Right lobe of liver (tissue), 6 donors: ENCODE results near the gene SFSWAP. TPM values are rescaled to one million over a fixed set of nuclear protein-coding genes. Genes with fewer than 3 reads are reported as not detected.
"Not testable (repeated sequence)": the region's sequence is repeated elsewhere in the genome, so short reads cannot be mapped to it uniquely, and the experiment has no call there.

Experiments
- ATAC-seq, 4 donors: fragments of 200-7000 bp; cut with Tn5 transposase; one replicate each; pipeline ENCODE4 v1.9.1; 2020; ENCODE audit warnings: mild to moderate bottlenecking in 4 of 4, moderate library complexity in 4 of 4
- DNase-seq, 3 donors: peaks; one replicate each; pipeline ENCODE4 v3.0.0-alpha.2; 2020
- H3K27ac ChIP-seq, 3 donors: fragments of 200-600 bp; one replicate each; pipeline ENCODE4 v1.8.0; 2022
- H3K27me3 ChIP-seq, 2 donors: fragments of 200-600 bp; one replicate each; pipeline ENCODE4 v1.8.0; 2022
- H3K36me3 ChIP-seq, 4 donors: fragments of 200-600 bp; sonication (generic) in 1 of 4; one replicate each; pipeline versions ENCODE4 v1.5.1 to v1.8.0; 2017 to 2022; ENCODE audit warnings: control low read depth in 1 of 4
- H3K4me1 ChIP-seq, 4 donors: fragments of 200-600 bp; sonication (generic) in 1 of 4; one replicate each; pipeline versions ENCODE4 v1.5.1 to v1.8.0; 2017 to 2022; ENCODE audit warnings: control low read depth in 1 of 4
- H3K4me3 ChIP-seq, 3 donors: fragments of 200-600 bp; one replicate each; pipeline ENCODE4 v1.8.0; 2022
- H3K9me3 ChIP-seq, 4 donors: fragments of 200-600 bp; sonication (generic) in 1 of 4; one replicate each; pipeline versions ENCODE4 v1.5.1 to v1.8.0; 2017 to 2022; ENCODE audit warnings: control low read depth in 1 of 4
- CTCF ChIP-seq, 4 donors: fragments of 200-600 bp in 3 of 4; fragments of 450-650 bp in 1 of 4; IDR thresholded peaks; one replicate each; pipeline versions ENCODE4 v1.5.1 to v1.8.0; 2016 to 2022; ENCODE audit warnings: antibody characterized with exemption in 4 of 4, mild to moderate bottlenecking in 2 of 4
- POLR2A ChIP-seq: fragments of 450-650 bp; IDR thresholded peaks from one replicate; pipeline ENCODE4 v1.6.1; 2017; ENCODE audit warnings: antibody characterized with exemption, mild to moderate bottlenecking
- WGBS: methylation state at CpG from one replicate; pipeline ENCODE4 v1.1.6; 2018; ENCODE audit warnings: low coverage, low lambda C conversion rate; ENCODE audit not compliant: insufficient coverage; ENCODE audit errors: missing lambda C conversion rate; 5-methylcytosine and 5-hydroxymethylcytosine counted together
- intact Hi-C, 2 donors: fragments of 100-400 bp; cut with DNase I; formaldehyde crosslinking; loops; one replicate each; pipeline versions ENCODE4 v1.11.2 to v1.14.1; 2022
- total RNA-seq, 6 experiments: library from RNA; depleted of rRNA in 2 of 6; stranded (reverse); fragments of >200 nt in 2 of 6; fragmentation: NEBNext Ultra II Directional in 3 of 6; extraction: Animal tissue kit (Norgen Biotek cat#: 25700) in 3 of 6; gene quantifications; one replicate each; pipeline versions ENCODE4 v1.1.0 to v1.2.4, GENCODE V29; 2016 to 2023
- donor health status: DM: no; HTN: yes; CAD: no.
- donor health status: DM: no; HTN: no; CAD: no.
- donor health status: DM: no; HTN: no; CAD: no.
- donor health status: DM: no; HTN: yes; CAD: no.
- donor health status: DM: no; HTN: yes; CAD: no.

SFSWAP gene
- total RNA-seq, 6 experiments from 2014 or later: 9.8 to 20.2 (median 13.1) TPM

GRCh38 chr12:131673888-131674257, 37.0 kb upstream of the SFSWAP start:
- no peaks in the 10 kb centered on the region for H3K27me3 ChIP-seq
- TF ChIP-seq POLR2A (no peak), CTCF (IDR thresholded peaks at IDR 0.05) (no peak)
- H3K27ac ChIP-seq: no peak overlapping the region
- H3K4me3 ChIP-seq: no peak overlapping the region
- WGBS: 44% methylated on average over 6 of the region's 7 CpGs
- no peak for ATAC-seq
- no peaks in the 10 kb centered on the region for H3K4me1 ChIP-seq
- no peak for DNase-seq
- no peaks in the 10 kb centered on the region for H3K9me3 ChIP-seq
- H3K36me3 ChIP-seq: no peaks in the 10 kb centered on the region
- intact Hi-C loops: no loop called here

GRCh38 chr12:131674373-131674772, 36.5 kb upstream of the SFSWAP start:
- no peaks in the 10 kb centered on the region for H3K36me3 ChIP-seq
- H3K4me1 ChIP-seq: no peaks in the 10 kb centered on the region
- no peaks in the 10 kb centered on the region for H3K9me3 ChIP-seq
- TF ChIP-seq POLR2A: no peak
- no peak for TF ChIP-seq CTCF (IDR thresholded peaks at IDR 0.05)
- intact Hi-C loops: no loop called here
- no peak overlapping the region for H3K27ac ChIP-seq
- H3K4me3 ChIP-seq: no peak overlapping the region
- H3K27me3 ChIP-seq: no peaks in the 10 kb centered on the region
- 52% methylated on average over 5 of the region's 6 CpGs for WGBS
- ATAC-seq: no peak
- DNase-seq: no peak

GRCh38 chr12:131675126-131676080, 35.5 kb upstream of the SFSWAP start:
- no peak for DNase-seq
- no peaks in the 10 kb centered on the region for H3K27me3 ChIP-seq
- H3K36me3 ChIP-seq: no peaks in the 10 kb centered on the region
- no peak for ATAC-seq
- TF ChIP-seq POLR2A (no peak), CTCF (IDR thresholded peaks at IDR 0.05) (no peak)
- no peak overlapping the region for H3K4me3 ChIP-seq
- intact Hi-C loops: no loop called here
- no peaks in the 10 kb centered on the region for H3K9me3 ChIP-seq
- no peak overlapping the region for H3K27ac ChIP-seq
- no peaks in the 10 kb centered on the region for H3K4me1 ChIP-seq
- WGBS: 49% methylated on average over 5 of the region's 21 CpGs

GRCh38 chr12:131676544-131676943, 34.3 kb upstream of the SFSWAP start:
- Histone ChIP-seq H3K36me3 (no peaks in the 10 kb centered on the region), H3K9me3 (no peaks in the 10 kb centered on the region), H3K27ac (no peak overlapping the region), H3K4me1 (no peaks in the 10 kb centered on the region), H3K4me3 (no peak overlapping the region), H3K27me3 (no peaks in the 10 kb centered on the region)
- TF ChIP-seq POLR2A (no peak), CTCF (IDR thresholded peaks at IDR 0.05) (no peak)
- DNase-seq: no peak
- intact Hi-C loops: no loop called here
- 82% methylated on average over 5 of the region's 7 CpGs for WGBS
- ATAC-seq: no peak

GRCh38 chr12:131677067-131677466, 33.8 kb upstream of the SFSWAP start:
- WGBS: 40% methylated on average over 1 of the region's 6 CpGs
- DNase-seq, H3K36me3 ChIP-seq, H3K4me1 ChIP-seq, intact Hi-C loops, H3K4me3 ChIP-seq, H3K27me3 ChIP-seq, H3K27ac ChIP-seq, H3K9me3 ChIP-seq, ATAC-seq: not testable (repeated sequence)
